Measurements from ENCODE around the gene FGD1. TPM values are rescaled to one million over a fixed set of nuclear protein-coding genes. Genes with fewer than 3 reads are reported as not detected.

The FGD1 gene
- total RNA-seq, 3 donors from 2014 or later (not counting 1 experiment from before 2014, with no cell fraction given) = 0.07 TPM; not detected in 2

DNA sequence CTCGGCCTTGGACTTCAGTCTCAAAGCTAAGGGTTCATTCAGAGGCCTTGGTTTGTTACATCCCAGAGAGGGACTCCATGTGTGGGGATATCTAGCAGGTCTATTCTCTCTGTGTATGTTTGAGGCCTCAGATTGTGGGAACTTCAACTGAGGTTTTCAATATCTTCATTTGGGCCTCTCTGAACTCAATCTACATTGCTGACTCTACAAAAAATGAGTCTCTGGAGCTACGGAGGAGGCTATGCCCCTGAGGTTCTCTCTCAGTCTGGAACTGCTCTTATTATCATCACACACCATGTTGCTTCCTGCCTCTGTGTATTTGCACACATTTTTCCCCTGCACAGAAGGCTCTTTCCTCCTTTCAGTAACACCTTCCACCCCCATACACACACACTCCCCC, 60.9 kb downstream of the FGD1 start:
- Mint-ChIP-seq H3K9me3 (no peaks in the 10 kb centered on the region), H3K36me3 (no peaks in the 10 kb centered on the region), H3K27ac (no peak overlapping the region), H3K4me1 (peaks cover 4 to 6% of the 10 kb centered on the region in 2 donors), H3K27me3 (ENCODE audit: low read depth in 2 of 2) (peaks cover 4 to 17% of the 10 kb centered on the region in 2 donors), H3K4me3 (no peak overlapping the region)
- intact Hi-C loops (cut with micrococcal nuclease) = no loop called here
- no peak overlapping the region for H3K27ac ChIP-seq (ENCODE audit: low read length)
- H3K27me3 ChIP-seq (ENCODE audit: control insufficient read depth, insufficient read depth, low read length) = no peaks in the 10 kb centered on the region
- no peak for DNase-seq
- no peak for ATAC-seq
- 70% methylated on average over 2 of the region's 2 CpGs for WGBS (ENCODE audit: insufficient coverage)
- no peak for TF ChIP-seq CTCF (IDR thresholded peaks at IDR 0.05)
- no peak overlapping the region for H3K4me3 ChIP-seq (ENCODE audit: low read length)
- no peaks in the 10 kb centered on the region for H3K36me3 ChIP-seq (ENCODE audit: control insufficient read depth, insufficient read depth, low read length)
- H3K4me1 ChIP-seq (ENCODE audit: control insufficient read depth, insufficient read depth, low read length) = peaks cover 7% of the 10 kb centered on the region
- H3K9me3 ChIP-seq (ENCODE audit: control insufficient read depth, insufficient read depth, low read length) = no peaks in the 10 kb centered on the region

DNA sequence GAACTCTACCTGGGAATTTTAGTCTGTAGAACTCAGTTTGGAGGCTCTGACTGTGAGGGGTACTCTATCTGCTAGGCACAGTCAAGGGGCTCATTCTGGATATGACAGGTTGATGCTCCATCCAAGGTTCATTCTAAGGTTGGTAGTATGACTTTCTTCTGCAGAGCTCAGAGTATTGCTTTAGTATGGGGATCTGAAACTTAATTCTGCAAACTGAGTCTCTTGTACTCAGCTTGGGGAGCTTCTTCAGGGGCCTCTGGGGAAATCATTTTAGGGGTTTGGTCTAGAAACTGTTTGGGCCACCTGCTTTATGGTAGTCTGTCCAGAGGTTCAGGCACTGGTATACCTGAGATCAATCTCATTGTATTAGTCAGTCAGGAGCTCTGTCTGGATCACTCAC, 65.5 kb downstream of the FGD1 start:
- TF ChIP-seq CTCF (IDR thresholded peaks at IDR 0.05) = no peak
- Mint-ChIP-seq H3K27ac (no peak overlapping the region), H3K4me1 (no peaks in the 10 kb centered on the region)

GRCh38 chrX:54427837-54428424, 68.1 kb downstream of the FGD1 start:
- no peaks in the 10 kb centered on the region for H3K9me3 ChIP-seq (ENCODE audit: control insufficient read depth, insufficient read depth, low read length)
- Mint-ChIP-seq H3K36me3 (no peaks in the 10 kb centered on the region), H3K4me3 (no peak overlapping the region), H3K27ac (no peak overlapping the region), H3K4me1 (no peaks in the 10 kb centered on the region), H3K27me3 (ENCODE audit: low read depth in 2 of 2) (peaks cover 7 to 18% of the 10 kb centered on the region in 2 donors), H3K9me3 (no peaks in the 10 kb centered on the region)
- no peak overlapping the region for H3K4me3 ChIP-seq (ENCODE audit: low read length)
- H3K4me1 ChIP-seq (ENCODE audit: control insufficient read depth, insufficient read depth, low read length) = no peaks in the 10 kb centered on the region
- DNase-seq (no peak), ATAC-seq (no peak)
- H3K27me3 ChIP-seq (ENCODE audit: control insufficient read depth, insufficient read depth, low read length) = no peaks in the 10 kb centered on the region
- intact Hi-C loops (cut with micrococcal nuclease) = no loop called here
- WGBS (ENCODE audit: insufficient coverage) = 63% methylated on average over 1 of the region's 2 CpGs
- H3K27ac ChIP-seq (ENCODE audit: low read length) = no peak overlapping the region
- H3K36me3 ChIP-seq (ENCODE audit: control insufficient read depth, insufficient read depth, low read length) = no peaks in the 10 kb centered on the region
- no peak for TF ChIP-seq CTCF (IDR thresholded peaks at IDR 0.05)

More for the DNA sequence above, 65.5 kb downstream of the FGD1 start:
- H3K36me3 Mint-ChIP-seq = no peaks in the 10 kb centered on the region
- no peaks in the 10 kb centered on the region for H3K9me3 Mint-ChIP-seq
- Histone ChIP-seq H3K4me1 (ENCODE audit: control insufficient read depth, insufficient read depth, low read length) (no peaks in the 10 kb centered on the region), H3K27me3 (ENCODE audit: control insufficient read depth, insufficient read depth, low read length) (no peaks in the 10 kb centered on the region), H3K27ac (ENCODE audit: low read length) (no peak overlapping the region), H3K36me3 (ENCODE audit: control insufficient read depth, insufficient read depth, low read length) (no peaks in the 10 kb centered on the region), H3K9me3 (ENCODE audit: control insufficient read depth, insufficient read depth, low read length) (no peaks in the 10 kb centered on the region), H3K4me3 (ENCODE audit: low read length) (no peak overlapping the region)
- no peak for ATAC-seq
- peaks cover 11 to 17% of the 10 kb centered on the region in 2 donors for H3K27me3 Mint-ChIP-seq (ENCODE audit: low read depth in 2 of 2)
- H3K4me3 Mint-ChIP-seq = no peak overlapping the region
- intact Hi-C loops (cut with micrococcal nuclease) = no loop called here
- DNase-seq = no peak

All from natural killer cell (primary cell).